D721Med (cell line): ENCODE data around the gene EPC2.
"Not testable (repeated sequence)": the region's sequence is repeated elsewhere in the genome, so short reads cannot be mapped to it uniquely, and the experiment has no call there.

Experiments used
- DNase-seq: peaks from one replicate; pipeline ENCODE4 v3.0.0; 2011; ENCODE audit warnings: low spot score; ENCODE audit not compliant: insufficient read length
- FAIRE-seq: peaks from 2 replicates; lab custom pipeline; 2011; peaks lifted over from hg19 to GRCh38; lab: Jason Lieb, UNC
- TF ChIP-seq, protein P1 (sequence below): IDR thresholded peaks from 2 replicates; pipeline ENCODE4 v1.5.1; 2012; ENCODE audit warnings: mild to moderate bottlenecking, control low read depth; ENCODE audit not compliant: insufficient read depth; ENCODE audit errors: missing control alignments

The EPC2 gene

GRCh38 chr2:148770047-148770446 lies 125.5 kb downstream of the EPC2 start:
- FAIRE-seq (no peak), DNase-seq (no peak)
- TF ChIP-seq, protein P1, sequence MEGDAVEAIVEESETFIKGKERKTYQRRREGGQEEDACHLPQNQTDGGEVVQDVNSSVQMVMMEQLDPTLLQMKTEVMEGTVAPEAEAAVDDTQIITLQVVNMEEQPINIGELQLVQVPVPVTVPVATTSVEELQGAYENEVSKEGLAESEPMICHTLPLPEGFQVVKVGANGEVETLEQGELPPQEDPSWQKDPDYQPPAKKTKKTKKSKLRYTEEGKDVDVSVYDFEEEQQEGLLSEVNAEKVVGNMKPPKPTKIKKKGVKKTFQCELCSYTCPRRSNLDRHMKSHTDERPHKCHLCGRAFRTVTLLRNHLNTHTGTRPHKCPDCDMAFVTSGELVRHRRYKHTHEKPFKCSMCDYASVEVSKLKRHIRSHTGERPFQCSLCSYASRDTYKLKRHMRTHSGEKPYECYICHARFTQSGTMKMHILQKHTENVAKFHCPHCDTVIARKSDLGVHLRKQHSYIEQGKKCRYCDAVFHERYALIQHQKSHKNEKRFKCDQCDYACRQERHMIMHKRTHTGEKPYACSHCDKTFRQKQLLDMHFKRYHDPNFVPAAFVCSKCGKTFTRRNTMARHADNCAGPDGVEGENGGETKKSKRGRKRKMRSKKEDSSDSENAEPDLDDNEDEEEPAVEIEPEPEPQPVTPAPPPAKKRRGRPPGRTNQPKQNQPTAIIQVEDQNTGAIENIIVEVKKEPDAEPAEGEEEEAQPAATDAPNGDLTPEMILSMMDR = no peak

GRCh38 chr2:148781544-148781943 lies 137.0 kb downstream of the EPC2 start:
- DNase-seq = no peak
- no peak for FAIRE-seq
- TF ChIP-seq, protein P1 = no peak

DNA sequence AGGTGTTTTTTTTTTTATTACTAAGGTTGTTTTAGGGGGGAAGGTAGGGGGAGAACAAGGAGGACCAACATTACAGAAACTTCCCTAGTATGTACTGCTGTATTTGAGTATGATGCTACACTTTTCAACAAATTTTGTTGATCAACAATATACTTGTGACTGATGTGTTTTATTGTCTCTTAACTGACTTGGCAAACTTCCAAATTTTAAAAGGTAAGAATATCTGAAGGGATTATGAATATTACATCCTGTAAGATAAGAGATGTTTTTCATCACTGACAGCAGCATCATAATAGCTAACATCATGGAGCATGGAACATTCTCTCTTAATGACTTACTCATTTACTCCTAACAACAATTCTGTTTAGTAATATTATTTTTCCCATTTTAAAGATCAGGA lies 144.5 kb downstream of the EPC2 start:
- FAIRE-seq (no peak), DNase-seq (no peak)
- TF ChIP-seq, protein P1 = no peak

- DNase-seq, FAIRE-seq: not testable (repeated sequence)
Measured at GRCh38 chr2:148790172-148790571, 145.6 kb downstream of the EPC2 start.

- TF ChIP-seq, protein P1 = no peak
- no peak for DNase-seq
- FAIRE-seq = no peak
Measured at GRCh38 chr2:148794558-148794957, 150.0 kb downstream of the EPC2 start.

- DNase-seq (no peak), FAIRE-seq (no peak)
- TF ChIP-seq, protein P1 = no peak
Measured at GRCh38 chr2:148796735-148797512, 152.4 kb downstream of the EPC2 start.

DNA sequence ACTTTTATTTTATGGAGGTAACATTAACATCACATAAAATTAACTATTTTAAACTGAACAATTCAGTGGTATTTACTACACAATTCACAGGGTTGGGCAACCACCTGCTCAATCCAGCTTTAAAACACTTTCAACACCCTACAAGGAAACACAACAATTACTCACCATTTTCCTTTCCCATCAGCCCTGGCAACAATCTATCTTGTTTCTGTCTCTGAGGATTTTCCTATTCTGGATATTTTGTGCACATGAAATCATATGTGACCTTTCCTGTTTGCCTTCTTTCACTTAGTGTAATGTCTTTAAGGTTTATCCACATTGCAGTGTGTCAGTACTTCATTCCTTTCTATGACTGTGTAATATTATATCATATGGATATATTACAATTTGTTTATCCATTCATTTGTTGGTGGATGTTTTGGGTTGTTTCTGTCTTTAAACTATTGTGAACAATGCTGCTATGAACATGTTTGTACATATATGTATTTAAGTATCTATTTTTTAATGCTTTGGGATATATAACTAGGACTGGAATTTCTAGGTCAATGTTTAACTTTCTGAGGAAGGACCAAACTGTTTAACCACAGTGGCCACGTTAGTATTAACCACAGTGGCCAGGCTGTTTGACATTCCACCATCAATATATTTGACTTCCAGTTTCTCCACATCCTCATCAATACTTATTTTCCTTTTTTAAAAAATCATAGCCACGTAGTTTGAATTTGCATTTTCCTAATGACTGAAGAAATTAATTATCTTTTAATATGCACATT lies 158.1 kb downstream of the EPC2 start:
- DNase-seq (no peak), FAIRE-seq (no peak)
- TF ChIP-seq, protein P1 = no peak
